Measurements from ENCODE around the gene KAZN.

Gene KAZN

DNA sequence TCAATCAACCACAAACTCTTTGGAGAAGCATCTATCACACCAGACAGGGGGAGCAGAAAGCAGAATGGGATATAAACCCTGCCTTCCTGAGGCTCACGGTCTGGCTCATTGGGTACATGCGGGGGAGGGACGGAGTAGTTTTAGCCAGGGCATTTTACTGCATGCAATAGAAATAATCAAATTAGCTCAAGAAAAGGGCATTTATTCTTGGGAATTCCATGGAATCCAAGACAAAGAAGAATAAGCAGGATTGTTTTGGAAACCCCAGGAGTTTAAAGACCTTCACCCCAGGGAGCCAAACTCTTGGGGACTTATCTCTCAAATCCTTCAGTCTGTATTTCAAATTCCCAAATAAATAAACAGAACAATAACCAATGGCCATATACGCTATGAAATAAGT lies 5.2 kb upstream of the KAZN start:
- no peak for TF ChIP-seq NFIC (IDR thresholded peaks at IDR 0.05)
- TF ChIP-seq RAD21 (IDR thresholded peaks at IDR 0.05; ENCODE audit: low read depth), result no peak
- TF ChIP-seq YY1 (IDR thresholded peaks at IDR 0.05; ENCODE audit: low read depth), result no peak
- no peak for TF ChIP-seq TCF12 (IDR thresholded peaks at IDR 0.05; ENCODE audit: low read depth)
- TF ChIP-seq EP300 (IDR thresholded peaks at IDR 0.05; ENCODE audit: borderline replicate concordance), result no peak
- TF ChIP-seq CREB1 (IDR thresholded peaks at IDR 0.05; ENCODE audit: low read depth), result no peak
- TF ChIP-seq, protein P1, sequence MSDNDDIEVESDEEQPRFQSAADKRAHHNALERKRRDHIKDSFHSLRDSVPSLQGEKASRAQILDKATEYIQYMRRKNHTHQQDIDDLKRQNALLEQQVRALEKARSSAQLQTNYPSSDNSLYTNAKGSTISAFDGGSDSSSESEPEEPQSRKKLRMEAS (IDR thresholded peaks at IDR 0.05), result no peak
- no peak for TF ChIP-seq ZBTB7A (IDR thresholded peaks at IDR 0.05; ENCODE audit: low read depth)
- no peak for TF ChIP-seq EGR1 (IDR thresholded peaks at IDR 0.05)
- no peak for TF ChIP-seq TAF1 (IDR thresholded peaks at IDR 0.05; ENCODE audit: low read depth)
- no peak for TF ChIP-seq FOXM1 (IDR thresholded peaks at IDR 0.05; ENCODE audit: borderline replicate concordance, low read depth)
- TF ChIP-seq, protein P2, sequence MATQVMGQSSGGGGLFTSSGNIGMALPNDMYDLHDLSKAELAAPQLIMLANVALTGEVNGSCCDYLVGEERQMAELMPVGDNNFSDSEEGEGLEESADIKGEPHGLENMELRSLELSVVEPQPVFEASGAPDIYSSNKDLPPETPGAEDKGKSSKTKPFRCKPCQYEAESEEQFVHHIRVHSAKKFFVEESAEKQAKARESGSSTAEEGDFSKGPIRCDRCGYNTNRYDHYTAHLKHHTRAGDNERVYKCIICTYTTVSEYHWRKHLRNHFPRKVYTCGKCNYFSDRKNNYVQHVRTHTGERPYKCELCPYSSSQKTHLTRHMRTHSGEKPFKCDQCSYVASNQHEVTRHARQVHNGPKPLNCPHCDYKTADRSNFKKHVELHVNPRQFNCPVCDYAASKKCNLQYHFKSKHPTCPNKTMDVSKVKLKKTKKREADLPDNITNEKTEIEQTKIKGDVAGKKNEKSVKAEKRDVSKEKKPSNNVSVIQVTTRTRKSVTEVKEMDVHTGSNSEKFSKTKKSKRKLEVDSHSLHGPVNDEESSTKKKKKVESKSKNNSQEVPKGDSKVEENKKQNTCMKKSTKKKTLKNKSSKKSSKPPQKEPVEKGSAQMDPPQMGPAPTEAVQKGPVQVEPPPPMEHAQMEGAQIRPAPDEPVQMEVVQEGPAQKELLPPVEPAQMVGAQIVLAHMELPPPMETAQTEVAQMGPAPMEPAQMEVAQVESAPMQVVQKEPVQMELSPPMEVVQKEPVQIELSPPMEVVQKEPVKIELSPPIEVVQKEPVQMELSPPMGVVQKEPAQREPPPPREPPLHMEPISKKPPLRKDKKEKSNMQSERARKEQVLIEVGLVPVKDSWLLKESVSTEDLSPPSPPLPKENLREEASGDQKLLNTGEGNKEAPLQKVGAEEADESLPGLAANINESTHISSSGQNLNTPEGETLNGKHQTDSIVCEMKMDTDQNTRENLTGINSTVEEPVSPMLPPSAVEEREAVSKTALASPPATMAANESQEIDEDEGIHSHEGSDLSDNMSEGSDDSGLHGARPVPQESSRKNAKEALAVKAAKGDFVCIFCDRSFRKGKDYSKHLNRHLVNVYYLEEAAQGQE (IDR thresholded peaks at IDR 0.05; ENCODE audit: low read depth), result no peak
- no peak for TF ChIP-seq TEAD4 (IDR thresholded peaks at IDR 0.05)
- no peak for TF ChIP-seq CEBPB (IDR thresholded peaks at IDR 0.05)

DNA sequence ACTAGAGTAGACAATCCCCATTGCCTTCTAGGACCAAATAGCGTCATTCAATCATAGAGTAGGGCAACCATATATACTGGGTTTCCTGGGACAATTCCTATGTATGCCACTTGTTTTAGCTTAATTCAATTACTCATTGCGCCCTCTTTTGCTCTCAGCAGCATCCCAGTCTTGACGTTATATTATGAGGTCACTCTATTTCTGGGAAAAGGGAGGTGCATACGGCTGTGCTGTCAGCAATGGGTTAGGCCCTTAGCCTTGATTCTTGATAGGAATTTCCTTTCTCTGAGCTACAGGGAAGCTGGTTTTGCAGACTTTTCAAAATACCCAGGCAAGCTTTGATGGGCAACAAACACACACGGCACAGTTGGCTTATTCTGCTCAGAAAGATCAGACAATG lies 4.4 kb upstream of the KAZN start:
- TF ChIP-seq TAF1 (IDR thresholded peaks at IDR 0.05; ENCODE audit: low read depth) (no peak), NFIC (IDR thresholded peaks at IDR 0.05) (no peak)
- TF ChIP-seq, protein P2 (IDR thresholded peaks at IDR 0.05; ENCODE audit: low read depth), result no peak

DNA sequence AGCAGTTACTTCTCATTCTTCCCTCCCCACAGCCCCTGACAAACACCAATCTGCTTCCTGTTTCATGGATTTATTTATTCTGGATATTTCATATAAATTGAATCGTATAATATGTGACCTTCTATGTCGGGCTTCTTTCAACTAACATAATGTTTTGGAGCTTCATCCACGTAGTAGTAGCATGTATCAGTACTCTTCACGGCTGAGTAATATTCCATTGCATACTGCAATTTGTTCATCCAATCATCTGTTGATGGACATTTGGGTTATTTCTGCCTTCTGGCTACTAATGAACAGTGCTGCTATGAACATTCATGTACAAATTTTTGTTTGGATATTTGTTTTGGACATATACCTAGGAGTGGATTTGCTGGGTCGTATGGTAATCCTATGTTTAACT lies 1.9 kb upstream of the KAZN start:
- TF ChIP-seq CREB1 (IDR thresholded peaks at IDR 0.05; ENCODE audit: low read depth) (no peak), TEAD4 (IDR thresholded peaks at IDR 0.05) (no peak), YY1 (IDR thresholded peaks at IDR 0.05; ENCODE audit: low read depth) (no peak), TAF1 (IDR thresholded peaks at IDR 0.05; ENCODE audit: low read depth) (no peak), NFIC (IDR thresholded peaks at IDR 0.05) (no peak), EP300 (IDR thresholded peaks at IDR 0.05; ENCODE audit: borderline replicate concordance) (no peak), CEBPB (IDR thresholded peaks at IDR 0.05) (no peak), EGR1 (IDR thresholded peaks at IDR 0.05) (no peak), ZBTB7A (IDR thresholded peaks at IDR 0.05; ENCODE audit: low read depth) (no peak), RAD21 (IDR thresholded peaks at IDR 0.05; ENCODE audit: low read depth) (no peak), FOXM1 (IDR thresholded peaks at IDR 0.05; ENCODE audit: borderline replicate concordance, low read depth) (no peak), TCF12 (IDR thresholded peaks at IDR 0.05; ENCODE audit: low read depth) (no peak)
- TF ChIP-seq, protein P2 (IDR thresholded peaks at IDR 0.05; ENCODE audit: low read depth), result no peak
- TF ChIP-seq, protein P3, sequence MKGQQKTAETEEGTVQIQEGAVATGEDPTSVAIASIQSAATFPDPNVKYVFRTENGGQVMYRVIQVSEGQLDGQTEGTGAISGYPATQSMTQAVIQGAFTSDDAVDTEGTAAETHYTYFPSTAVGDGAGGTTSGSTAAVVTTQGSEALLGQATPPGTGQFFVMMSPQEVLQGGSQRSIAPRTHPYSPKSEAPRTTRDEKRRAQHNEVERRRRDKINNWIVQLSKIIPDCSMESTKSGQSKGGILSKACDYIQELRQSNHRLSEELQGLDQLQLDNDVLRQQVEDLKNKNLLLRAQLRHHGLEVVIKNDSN (IDR thresholded peaks at IDR 0.05), result no peak
- TF ChIP-seq, protein P1 (IDR thresholded peaks at IDR 0.05), result no peak

DNA sequence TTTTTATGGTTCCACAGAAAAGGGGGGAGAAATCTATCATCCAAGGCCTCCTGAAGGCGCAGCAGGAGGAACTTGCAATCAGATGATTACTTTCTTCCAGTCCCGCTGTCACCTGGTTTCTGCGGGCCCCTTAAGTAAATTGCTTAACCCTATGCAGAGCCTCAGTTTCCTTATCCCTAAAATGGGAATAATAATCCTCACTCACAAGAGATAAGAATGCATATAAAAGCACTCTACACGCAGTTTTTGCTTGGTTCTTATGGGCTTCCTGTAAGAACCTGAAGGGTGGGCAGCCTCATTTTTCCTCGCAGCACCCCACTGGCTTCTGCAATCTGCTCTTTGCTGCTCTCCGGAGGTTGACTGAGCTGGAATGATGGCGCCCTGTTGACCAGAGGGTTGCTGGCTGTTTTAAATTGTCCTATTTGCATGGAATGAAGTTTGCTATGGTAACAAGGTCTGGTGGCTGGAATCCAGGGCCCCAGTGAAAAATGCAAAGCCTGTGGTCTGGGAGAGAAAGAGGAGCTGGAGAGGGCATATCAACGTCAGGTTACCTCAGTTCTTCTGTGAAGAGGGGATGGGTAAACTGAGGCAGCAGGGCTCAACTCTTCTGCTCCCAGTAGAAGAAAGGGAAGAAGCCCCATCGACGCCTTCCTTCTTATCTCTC lies 1.0 kb upstream of the KAZN start:
- TF ChIP-seq TCF12 (IDR thresholded peaks at IDR 0.05; ENCODE audit: low read depth), result no peak
- no peak for TF ChIP-seq CEBPB (IDR thresholded peaks at IDR 0.05)

DNA sequence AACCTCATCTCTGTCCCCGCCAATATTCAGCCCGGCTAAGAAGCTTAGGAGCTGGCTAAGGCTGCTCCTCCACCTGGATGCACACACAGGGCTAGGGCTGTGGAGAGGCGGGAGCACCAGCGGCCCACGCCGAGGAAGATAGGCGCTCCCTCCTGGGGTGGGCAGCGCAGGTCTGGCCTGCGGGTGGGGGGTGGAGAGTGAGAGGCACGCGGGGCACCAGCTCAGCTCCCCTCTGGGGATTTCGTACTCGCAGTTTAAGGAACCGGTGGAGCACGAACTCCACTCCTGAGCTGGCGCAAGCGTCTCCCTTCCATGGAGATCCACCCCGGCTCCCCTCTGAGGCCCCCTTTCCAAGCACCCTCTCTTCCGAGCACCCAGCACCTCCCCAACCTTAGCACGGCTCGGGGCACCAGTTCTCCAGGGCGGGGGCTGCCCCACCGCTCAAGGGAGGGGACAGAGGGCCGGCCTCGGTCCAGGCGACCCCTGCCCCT lies 433 bp upstream of the KAZN start:
- TF ChIP-seq, protein P3 (IDR thresholded peaks at IDR 0.05), result no peak
- TF ChIP-seq CEBPB (IDR thresholded peaks at IDR 0.05) (no peak), CREB1 (IDR thresholded peaks at IDR 0.05; ENCODE audit: low read depth) (no peak), FOXM1 (IDR thresholded peaks at IDR 0.05; ENCODE audit: borderline replicate concordance, low read depth) (no peak), EP300 (IDR thresholded peaks at IDR 0.05; ENCODE audit: borderline replicate concordance) (no peak), NFIC (IDR thresholded peaks at IDR 0.05) (no peak), EGR1 (IDR thresholded peaks at IDR 0.05) (no peak), ZBTB7A (IDR thresholded peaks at IDR 0.05; ENCODE audit: low read depth) (no peak), TCF12 (IDR thresholded peaks at IDR 0.05; ENCODE audit: low read depth) (no peak), YY1 (IDR thresholded peaks at IDR 0.05; ENCODE audit: low read depth) (no peak), TAF1 (IDR thresholded peaks at IDR 0.05; ENCODE audit: low read depth) (no peak), RAD21 (IDR thresholded peaks at IDR 0.05; ENCODE audit: low read depth) (no peak), TEAD4 (IDR thresholded peaks at IDR 0.05) (no peak)
- TF ChIP-seq, protein P2 (IDR thresholded peaks at IDR 0.05; ENCODE audit: low read depth), result no peak
- TF ChIP-seq, protein P1 (IDR thresholded peaks at IDR 0.05), result no peak
